HepG2 (cell line): Measurements from ENCODE around the gene TH. TPM values are rescaled to one million over a fixed set of nuclear protein-coding genes. Genes with fewer than 3 reads are reported as not detected.
A peak's percentile ranks its signal among the peaks of the same experiment; 100 is the strongest.

ENCODE experiments used
- ATAC-seq: fragments of 200-7000 bp; cut with Tn5 transposase; 3 replicates; pipeline ENCODE4 v1.9.1; 2020; ENCODE audit warnings: mild to moderate bottlenecking, moderate library complexity
- BruUV-seq: library from RNA; stranded (reverse); fragments of 400-500 nt; replicated peaks from 2 replicates; lab custom pipeline; 2021; lab: Mats Ljungman, UMichigan
- CTCF ChIA-PET: fragments of 300-600 bp; formaldehyde crosslinking; extraction: SDS; loops from one replicate; lab custom pipeline; 2021; ENCODE audit warnings: low total read pairs, inconsistent platforms, low intra/inter-chr PET ratio; lab: Yijun Ruan, JAX
- POLR2A ChIA-PET: fragments of 350-600 bp; sonication (Branson Sonifier 250); formaldehyde crosslinking; loops from one replicate; lab custom pipeline; 2020; ENCODE audit warnings: antibody characterized with exemption, inconsistent platforms; lab: Yijun Ruan, JAX
- DNase-seq: peaks from one replicate; pipeline ENCODE4 v3.0.0-alpha.2; 2015; ENCODE audit warnings: low spot score
- FAIRE-seq: peaks from 3 replicates; lab custom pipeline; 2011; peaks lifted over from hg19 to GRCh38; lab: Jason Lieb, UNC
- H2AFZ ChIP-seq: one replicate; pipeline ENCODE4 v1.6.1; 2011; ENCODE audit warnings: low read length, inconsistent platforms
- H3K27ac ChIP-seq: fragments of 300-600 bp; 3 replicates; pipeline ENCODE4 v1.8.0; 2011; ENCODE audit warnings: mixed run types, mild to moderate bottlenecking, mixed read lengths, low read length, inconsistent platforms; ENCODE audit not compliant: insufficient read depth; ENCODE audit errors: extremely low read length
- H3K27me3 ChIP-seq, 2 experiments: fragments of 200-600 bp in 1 of 2; 2 replicates in 1 of 2; 3 replicates in 1 of 2; pipeline versions ENCODE4 v1.6.0 to v1.8.0; 2011; ENCODE audit warnings: low read length in 2 of 2, mild to moderate bottlenecking in 2 of 2, moderate library complexity in 2 of 2, inconsistent platforms in 1 of 2; ENCODE audit not compliant: insufficient read depth in 2 of 2, control insufficient read depth in 1 of 2
- H3K36me3 ChIP-seq, 2 experiments: fragments of 200-600 bp in 1 of 2; replicated peaks in 1 of 2; 2 replicates in 1 of 2; 3 replicates in 1 of 2; pipeline versions ENCODE4 v1.5.1 to v1.8.0; 2011; ENCODE audit warnings: low read length in 2 of 2, inconsistent platforms in 1 of 2; ENCODE audit not compliant: insufficient read depth in 2 of 2, control insufficient read depth in 1 of 2
- H3K4me1 ChIP-seq: 2 replicates; pipeline ENCODE4 v1.5.1; 2012; ENCODE audit warnings: low read length, inconsistent platforms; ENCODE audit not compliant: insufficient read depth
- H3K4me2 ChIP-seq: 2 replicates; pipeline ENCODE4 v1.6.0; 2011; ENCODE audit warnings: low read depth, low read length, inconsistent platforms
- H3K4me3 ChIP-seq, 3 experiments: fragments of 200-600 bp in 1 of 3; sonication (generic), shearing (Covaris generic) in 1 of 3; replicated peaks in 1 of 3; 2 replicates each; pipeline ENCODE4 v1.5.1; 2011 to 2016; ENCODE audit warnings: low read length in 3 of 3, inconsistent platforms in 2 of 3, low read depth in 2 of 3, mild to moderate bottlenecking in 2 of 3, control low read depth in 1 of 3, mixed read lengths in 1 of 3; ENCODE audit not compliant: insufficient read depth in 1 of 3
- H3K79me2 ChIP-seq: one replicate; pipeline ENCODE4 v1.6.1; 2011; ENCODE audit warnings: low read length, inconsistent platforms; ENCODE audit not compliant: insufficient read depth
- H3K9ac ChIP-seq: 2 replicates; pipeline ENCODE4 v1.6.0; 2011; ENCODE audit warnings: mild to moderate bottlenecking, low read depth, low read length, inconsistent platforms; ENCODE audit not compliant: insufficient read depth
- H3K9me3 ChIP-seq: 2 replicates; pipeline ENCODE4 v1.5.1; 2012; ENCODE audit warnings: mild to moderate bottlenecking, low read length
- H4K20me1 ChIP-seq: 2 replicates; pipeline ENCODE4 v1.6.0; 2011; ENCODE audit warnings: inconsistent platforms, mild to moderate bottlenecking, low read length, moderate library complexity; ENCODE audit not compliant: insufficient read depth
- BCL6 ChIP-seq: IDR thresholded peaks from 2 replicates; pipeline ENCODE4 v1.6.1; 2016; ENCODE audit warnings: missing genetic modification reagents, missing compliant biosample characterization
- DNMT1 ChIP-seq: sonication (generic); formaldehyde crosslinking; IDR thresholded peaks from 2 replicates; pipeline ENCODE4 v1.5.1; 2020; ENCODE audit warnings: mild to moderate bottlenecking, missing genetic modification reagents
- NFIB ChIP-seq: sonication (generic); formaldehyde crosslinking; IDR thresholded peaks from 2 replicates; pipeline ENCODE4 v1.9.0; 2021; ENCODE audit warnings: missing genetic modification reagents, mild to moderate bottlenecking, borderline replicate concordance
- POLR2AphosphoS2 ChIP-seq: IDR thresholded peaks from 2 replicates; pipeline ENCODE4 v1.6.1; 2011; ENCODE audit warnings: low read depth, low read length, improper control_type of control experiment
- ZNF317 ChIP-seq: sonication (generic); formaldehyde crosslinking; IDR thresholded peaks from 2 replicates; pipeline ENCODE4 v1.5.0; 2020; ENCODE audit warnings: mild to moderate bottlenecking, missing genetic modification reagents
- WGBS: methylation state at CpG from one replicate; pipeline ENCODE4 v1.1.6; 2017; ENCODE audit warnings: low lambda C conversion rate; 5-methylcytosine and 5-hydroxymethylcytosine counted together
- in situ Hi-C: cut with HindIII; loops from 2 replicates; pipeline ENCODE4 v1.10.0; 2017; ENCODE audit warnings: low pct_unique_long_range_greater_than_20kb; ENCODE audit not compliant: extremely low pct_ligation_motif_present
- intact Hi-C: fragments of 100-400 bp; cut with micrococcal nuclease; formaldehyde crosslinking; loops from one replicate; pipeline ENCODE4 v1.10.0; 2022; ENCODE audit not compliant: unreplicated experiment
- polyA plus RNA-seq, 8 experiments: library from polyadenylated mRNA; depleted of rRNA in 3 of 8; stranded (reverse) in 7 of 8; unstranded in 1 of 8; fragments of >200 nt; fragmentation: Illumina TruSeq in 4 of 8; extraction: Trizol in 4 of 8; gene quantifications; 2 replicates each; pipeline versions ENCODE4 v1.2.1 to v1.2.3, GENCODE V29; 2011 to 2016; ENCODE audit warnings: low read depth in 4 of 8, missing spikeins in 1 of 8, mixed read lengths in 1 of 8; ENCODE audit not compliant: insufficient read depth in 1 of 8
- total RNA-seq, 5 experiments: library from RNA; depleted of rRNA; stranded (reverse); fragments of >200 nt; fragmentation: Illumina TruSeq; extraction: Trizol; gene quantifications; 2 replicates each; pipeline ENCODE4 v1.2.3, GENCODE V29; 2016; ENCODE audit warnings: low read depth in 1 of 5
- TF ChIP-seq, protein P1 (sequence below): sonication (generic); formaldehyde crosslinking; IDR thresholded peaks from 2 replicates; pipeline ENCODE4 v1.5.0; 2020; ENCODE audit warnings: mild to moderate bottlenecking, missing genetic modification reagents, moderate library complexity
- TF ChIP-seq, protein P2 (sequence below): sonication (generic); formaldehyde crosslinking; IDR thresholded peaks from 2 replicates; pipeline ENCODE4 v1.5.0; 2020; ENCODE audit warnings: mild to moderate bottlenecking, missing genetic modification reagents

Gene TH
- total and polyA plus RNA-seq, 2 of the 13 experiments (the other 11 are each of a cell fraction or from before 2014, with no cell fraction given): 0.36 TPM; not detected in 1

DNA sequence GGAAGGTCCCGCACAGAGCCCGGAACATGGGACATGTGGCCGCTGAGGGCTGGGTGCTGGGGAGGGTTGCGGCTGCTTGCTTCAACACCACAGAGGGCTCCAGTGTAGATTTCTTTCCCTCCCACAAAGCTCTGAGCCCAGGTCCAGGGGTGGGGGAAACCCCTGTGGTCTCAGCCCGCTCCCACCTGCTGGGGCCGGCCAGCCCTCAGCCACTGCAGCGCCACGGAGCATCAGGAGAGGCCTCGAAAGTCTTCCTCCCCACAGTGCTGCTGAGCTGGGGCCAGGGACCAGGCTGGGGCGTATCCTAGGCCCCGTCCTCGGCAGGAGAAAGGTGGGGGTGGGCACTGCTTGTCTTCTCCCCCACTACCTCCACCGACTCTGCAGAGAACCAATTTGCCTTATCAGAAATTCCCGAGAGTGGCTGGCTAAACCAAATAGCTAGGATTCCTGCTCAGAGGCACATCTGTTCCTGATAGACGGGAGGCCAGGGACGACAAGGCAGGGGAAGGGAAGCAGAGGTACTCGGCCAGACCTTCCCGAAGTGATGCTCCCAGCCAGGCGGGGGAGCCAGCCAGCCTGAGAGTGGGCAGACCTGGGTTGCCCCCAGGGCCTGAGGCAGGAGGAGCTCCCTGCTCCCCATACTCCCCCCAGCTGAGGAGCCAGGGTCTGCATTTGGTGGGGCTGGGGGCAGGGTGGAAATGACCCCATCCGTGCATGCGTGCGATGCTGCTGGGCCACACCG is 51.1 kb downstream of the TH start:
- no peak overlapping the region for H3K27ac ChIP-seq
- no peak overlapping the region for H3K9ac ChIP-seq
- no TSS peak for BruUV-seq
- 0 out of 3 replicates have a peak, but pooled peaks have one; percentile 7 for ATAC-seq
- H3K36me3 ChIP-seq: no peaks in the 10 kb centered on the region
- H4K20me1 ChIP-seq: no peaks in the 10 kb centered on the region
- intact Hi-C loops (no loop called here), in situ Hi-C loops (no loop called here)
- H3K79me2 ChIP-seq: no peaks in the 10 kb centered on the region
- peaks cover 6% of the 10 kb centered on the region for H3K9me3 ChIP-seq
- H3K27me3 ChIP-seq: peaks cover 4 to 30% of the 10 kb centered on the region in 2 experiments; a peak in 4 of 5 replicates
- CTCF ChIA-PET: no interaction called here
- H3K4me1 ChIP-seq: peaks cover 45% of the 10 kb centered on the region
- no peak overlapping the region for H3K4me2 ChIP-seq
- POLR2A ChIA-PET: interaction anchor here (0.9 to 1.1 kb wide), 2 partner anchors 16 to 132 kb away, joined by 4 read pairs; no protein-coding TSS in a partner anchor
- H2AFZ ChIP-seq: no peak overlapping the region
- no peak for TF ChIP-seq NFIB
- TF ChIP-seq, protein P1, sequence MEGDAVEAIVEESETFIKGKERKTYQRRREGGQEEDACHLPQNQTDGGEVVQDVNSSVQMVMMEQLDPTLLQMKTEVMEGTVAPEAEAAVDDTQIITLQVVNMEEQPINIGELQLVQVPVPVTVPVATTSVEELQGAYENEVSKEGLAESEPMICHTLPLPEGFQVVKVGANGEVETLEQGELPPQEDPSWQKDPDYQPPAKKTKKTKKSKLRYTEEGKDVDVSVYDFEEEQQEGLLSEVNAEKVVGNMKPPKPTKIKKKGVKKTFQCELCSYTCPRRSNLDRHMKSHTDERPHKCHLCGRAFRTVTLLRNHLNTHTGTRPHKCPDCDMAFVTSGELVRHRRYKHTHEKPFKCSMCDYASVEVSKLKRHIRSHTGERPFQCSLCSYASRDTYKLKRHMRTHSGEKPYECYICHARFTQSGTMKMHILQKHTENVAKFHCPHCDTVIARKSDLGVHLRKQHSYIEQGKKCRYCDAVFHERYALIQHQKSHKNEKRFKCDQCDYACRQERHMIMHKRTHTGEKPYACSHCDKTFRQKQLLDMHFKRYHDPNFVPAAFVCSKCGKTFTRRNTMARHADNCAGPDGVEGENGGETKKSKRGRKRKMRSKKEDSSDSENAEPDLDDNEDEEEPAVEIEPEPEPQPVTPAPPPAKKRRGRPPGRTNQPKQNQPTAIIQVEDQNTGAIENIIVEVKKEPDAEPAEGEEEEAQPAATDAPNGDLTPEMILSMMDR: peak; percentile 35
- TF ChIP-seq, all 625 proteins: peak for 1
- FAIRE-seq: no peak
- DNase-seq: no peak
- 43% methylated on average over 7 of the region's 23 CpGs for WGBS
- H3K4me3 ChIP-seq: no peak overlapping the region

DNA sequence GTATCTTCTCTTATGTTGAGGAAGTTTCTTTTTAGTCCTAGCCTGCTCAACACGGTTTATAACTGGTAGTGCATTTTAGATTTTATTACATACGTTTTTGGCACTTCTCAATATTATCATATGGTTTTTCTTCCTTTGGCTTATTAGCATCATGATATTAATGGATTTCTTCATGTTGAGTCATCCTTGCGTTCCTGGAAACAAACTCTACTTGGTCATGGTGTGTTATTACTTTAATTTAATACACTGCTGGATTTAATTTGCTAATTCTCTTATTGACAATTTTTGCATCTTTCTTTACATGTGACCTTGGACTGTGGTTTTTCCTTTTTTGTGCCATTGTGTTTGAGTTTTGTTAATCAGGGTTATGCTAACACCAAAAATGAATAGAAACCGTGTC is 52.9 kb downstream of the TH start:
- H3K79me2 ChIP-seq: no peaks in the 10 kb centered on the region
- H3K27me3 ChIP-seq: peaks cover 5 to 40% of the 10 kb centered on the region in 2 experiments; a peak in 4 of 5 replicates
- intact Hi-C loops (no loop called here), in situ Hi-C loops (no loop called here)
- ChIA-PET CTCF (no interaction called here), POLR2A (no interaction called here)
- no peak overlapping the region for H3K27ac ChIP-seq
- H3K4me2 ChIP-seq: no peak overlapping the region
- DNase-seq (no peak), ATAC-seq (no peak), FAIRE-seq (no peak)
- H3K9me3 ChIP-seq: peaks cover 6% of the 10 kb centered on the region
- H2AFZ ChIP-seq: no peak overlapping the region
- no peaks in the 10 kb centered on the region for H4K20me1 ChIP-seq
- 40% methylated on average over 4 of the region's 4 CpGs for WGBS
- H3K4me3 ChIP-seq: no peak overlapping the region
- no TSS peak for BruUV-seq
- H3K36me3 ChIP-seq: no peaks in the 10 kb centered on the region
- H3K4me1 ChIP-seq: peaks cover 37% of the 10 kb centered on the region
- H3K9ac ChIP-seq: no peak overlapping the region
- no peak for TF ChIP-seq POLR2AphosphoS2
- no peak for TF ChIP-seq BCL6 (CRISPR knock-in tag)
- no peak for TF ChIP-seq ZNF317 (CRISPR knock-in tag)
- TF ChIP-seq, protein P2, sequence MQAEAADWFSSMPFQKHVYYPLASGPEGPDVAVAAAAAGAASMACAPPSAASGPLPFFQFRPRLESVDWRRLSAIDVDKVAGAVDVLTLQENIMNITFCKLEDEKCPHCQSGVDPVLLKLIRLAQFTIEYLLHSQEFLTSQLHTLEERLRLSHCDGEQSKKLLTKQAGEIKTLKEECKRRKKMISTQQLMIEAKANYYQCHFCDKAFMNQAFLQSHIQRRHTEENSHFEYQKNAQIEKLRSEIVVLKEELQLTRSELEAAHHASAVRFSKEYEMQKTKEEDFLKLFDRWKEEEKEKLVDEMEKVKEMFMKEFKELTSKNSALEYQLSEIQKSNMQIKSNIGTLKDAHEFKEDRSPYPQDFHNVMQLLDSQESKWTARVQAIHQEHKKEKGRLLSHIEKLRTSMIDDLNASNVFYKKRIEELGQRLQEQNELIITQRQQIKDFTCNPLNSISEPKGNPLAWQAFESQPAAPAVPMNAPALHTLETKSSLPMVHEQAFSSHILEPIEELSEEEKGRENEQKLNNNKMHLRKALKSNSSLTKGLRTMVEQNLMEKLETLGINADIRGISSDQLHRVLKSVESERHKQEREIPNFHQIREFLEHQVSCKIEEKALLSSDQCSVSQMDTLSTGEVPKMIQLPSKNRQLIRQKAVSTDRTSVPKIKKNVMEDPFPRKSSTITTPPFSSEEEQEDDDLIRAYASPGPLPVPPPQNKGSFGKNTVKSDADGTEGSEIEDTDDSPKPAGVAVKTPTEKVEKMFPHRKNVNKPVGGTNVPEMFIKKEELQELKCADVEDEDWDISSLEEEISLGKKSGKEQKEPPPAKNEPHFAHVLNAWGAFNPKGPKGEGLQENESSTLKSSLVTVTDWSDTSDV (CRISPR knock-in tag): no peak
- TF ChIP-seq DNMT1: no peak
